SKM-1 (cell line): Measurements from ENCODE around the gene RAB1B.
"Not testable (repeated sequence)": the region's sequence is repeated elsewhere in the genome, so short reads cannot be mapped to it uniquely, and the experiment has no call there.

Source experiments
- DNase-seq: peaks from one replicate; lab custom pipeline; 2025; ENCODE audit not compliant: unreplicated experiment; lab: John Stamatoyannopoulos, UW

Gene RAB1B

DNA sequence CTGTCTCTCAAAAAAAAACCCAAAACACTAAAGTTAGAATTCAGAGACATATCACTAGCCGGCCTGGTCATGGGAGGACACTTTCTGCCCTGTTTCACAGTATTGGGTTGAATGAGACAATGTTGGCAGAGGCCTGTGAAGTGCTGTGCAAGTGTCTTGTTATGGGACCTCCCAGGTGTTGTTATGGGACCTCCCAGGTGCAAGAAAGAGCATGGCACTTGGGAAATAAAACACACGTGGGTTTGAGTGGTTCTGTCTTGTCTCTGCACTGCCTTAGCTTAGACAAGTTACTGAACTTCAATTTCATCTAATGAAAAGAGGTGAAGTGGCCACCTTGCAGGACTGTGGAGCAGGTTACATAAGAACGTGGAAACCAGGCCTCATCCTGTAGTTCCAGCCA is 28.9 kb upstream of the RAB1B start:
- no peak for DNase-seq

DNA sequence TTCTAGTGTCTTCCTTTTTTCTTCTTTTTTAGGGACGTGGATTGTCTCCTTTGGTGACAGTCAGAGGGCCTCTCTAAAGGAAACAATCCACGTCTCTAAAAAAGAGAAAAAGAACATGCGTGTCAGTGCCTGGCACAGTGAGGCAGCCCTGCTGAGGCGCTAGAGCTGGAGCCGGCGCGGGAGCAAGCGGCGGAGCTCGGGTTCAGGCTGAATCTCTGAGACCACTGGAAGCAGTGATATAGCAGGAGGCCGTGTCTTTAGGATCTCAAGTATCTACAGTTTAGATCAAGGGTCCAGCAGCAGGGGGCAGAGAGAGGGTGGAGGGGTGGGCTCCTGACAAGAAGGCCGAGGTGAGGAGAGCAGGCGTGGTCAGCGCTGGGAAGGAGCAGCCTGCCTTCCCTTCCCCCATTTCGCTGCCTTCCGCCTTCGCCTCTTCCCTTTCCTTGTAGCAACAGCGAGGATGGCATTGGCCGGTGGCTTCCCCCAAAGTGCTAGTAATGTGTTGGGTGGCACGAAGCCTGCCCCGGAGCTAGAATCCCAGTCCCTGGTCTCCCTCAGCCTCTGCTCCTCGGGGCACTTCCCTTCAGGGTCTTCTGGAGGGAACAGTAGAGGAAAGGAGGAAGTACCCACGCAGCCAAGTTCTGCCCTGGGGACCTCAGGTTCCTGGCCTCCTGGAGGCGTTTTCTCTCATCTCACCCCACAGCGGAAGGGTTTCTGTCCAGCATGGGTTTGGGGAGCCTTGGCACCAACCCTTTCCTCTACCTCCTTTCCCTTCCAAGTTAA is 28.2 kb upstream of the RAB1B start:
- DNase-seq, result no peak

DNA sequence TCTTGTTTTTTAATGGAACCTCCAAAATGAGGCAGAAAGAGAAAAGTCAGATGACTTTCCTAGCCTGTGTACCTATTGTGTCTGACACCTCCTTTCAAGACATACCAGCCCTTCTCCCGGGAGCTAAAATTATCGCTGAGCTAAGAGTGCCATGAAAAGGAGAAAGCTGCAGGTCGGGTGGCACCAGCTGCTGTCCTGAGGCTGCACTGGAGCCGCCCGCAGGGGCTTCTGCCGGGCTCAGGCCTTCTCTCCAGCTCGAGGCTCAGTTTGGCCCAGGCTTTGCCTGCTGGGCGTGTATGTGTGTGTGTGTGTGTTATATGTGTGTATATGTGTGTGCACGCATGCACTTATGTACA is 27.7 kb upstream of the RAB1B start:
- DNase-seq, result no peak

DNA sequence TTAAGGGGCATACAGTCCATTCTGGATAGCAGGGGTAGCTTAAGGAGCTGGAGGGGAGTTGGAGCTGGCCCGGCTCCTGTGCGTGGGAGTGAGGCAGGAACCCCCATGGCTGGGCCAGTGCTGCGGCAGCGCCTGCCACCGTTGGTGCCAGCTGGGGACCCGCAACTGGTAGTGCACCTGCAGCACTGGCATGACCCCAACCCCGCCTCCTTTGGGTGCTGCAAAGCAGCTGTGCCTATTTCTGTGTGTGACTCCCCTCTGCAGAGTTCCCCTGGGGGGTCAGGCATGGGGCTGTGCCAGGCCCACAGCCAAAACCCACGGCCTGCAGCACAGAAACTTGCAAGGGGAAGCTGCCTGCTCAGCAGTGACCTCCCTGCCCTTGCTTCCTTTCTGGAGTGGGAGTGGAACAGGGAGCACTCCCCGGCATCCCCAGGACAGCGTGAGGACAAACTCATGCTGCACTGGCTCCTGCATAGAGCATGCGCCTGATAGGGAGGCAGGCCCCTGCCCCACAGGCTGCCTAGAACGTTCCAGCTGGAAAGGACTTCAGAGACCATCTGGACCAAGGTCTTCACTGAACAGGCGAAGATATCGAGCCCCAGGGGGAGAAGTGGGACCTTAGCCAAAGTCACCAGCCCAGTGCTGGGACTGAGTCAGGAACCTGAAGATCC is 26.2 kb upstream of the RAB1B start:
- DNase-seq, result no peak

DNA sequence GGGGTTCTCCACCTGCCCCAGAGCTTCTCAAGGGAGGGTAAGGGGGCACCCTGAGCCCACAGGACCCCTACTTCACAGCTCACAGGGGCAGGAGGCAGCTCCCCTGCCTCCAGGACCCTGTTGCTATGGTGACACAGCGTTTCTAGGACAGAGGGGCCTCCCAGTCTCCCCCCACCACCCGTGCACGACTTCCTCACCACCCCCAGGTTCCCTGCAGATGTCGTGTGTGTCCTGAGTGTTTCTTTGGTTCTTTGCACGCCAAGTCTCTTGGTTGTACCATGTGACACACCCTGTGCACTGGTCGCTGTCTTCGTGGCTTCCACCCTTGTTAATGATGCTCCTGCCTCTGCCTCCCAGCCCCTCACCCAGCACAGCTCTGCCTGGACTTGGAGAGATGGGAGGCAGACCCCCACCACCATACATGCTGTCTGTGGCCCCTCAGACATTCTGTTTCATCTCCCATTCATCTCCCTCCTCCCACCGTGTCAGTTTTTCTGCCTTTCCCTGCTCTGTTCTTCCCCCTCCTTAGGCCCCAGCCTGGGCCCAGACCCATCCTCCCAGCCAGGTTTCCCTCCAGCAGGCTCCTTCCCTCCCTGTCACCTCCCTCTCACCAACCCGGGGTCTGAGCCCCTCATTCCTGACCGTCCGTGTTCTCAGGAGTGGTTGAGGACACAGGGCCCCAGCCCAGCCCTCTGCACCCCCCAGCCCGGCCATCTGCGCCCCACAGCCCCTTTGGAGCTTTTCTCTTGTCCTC is 24.5 kb upstream of the RAB1B start:
- DNase-seq, result no peak

DNA sequence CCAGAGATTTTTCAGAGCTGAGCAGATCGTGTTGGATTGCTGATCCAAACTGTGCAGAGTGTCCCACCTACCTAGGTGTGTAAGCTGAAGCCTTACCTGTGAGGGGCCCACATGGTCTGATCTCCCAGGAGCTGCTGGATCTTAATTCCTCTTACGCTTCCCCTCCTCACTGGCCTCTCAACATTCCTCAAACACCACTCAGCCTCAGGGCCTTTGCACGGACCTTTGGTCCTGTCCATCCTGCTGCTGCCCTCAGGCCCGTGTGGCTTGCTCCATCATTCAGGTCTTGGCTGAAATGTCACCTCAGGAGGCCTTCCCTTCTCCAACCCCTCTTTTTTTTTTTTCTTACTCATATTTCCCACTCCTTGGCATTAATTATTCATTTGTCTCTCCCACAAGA is 21.1 kb upstream of the RAB1B start:
- DNase-seq, result no peak

DNA sequence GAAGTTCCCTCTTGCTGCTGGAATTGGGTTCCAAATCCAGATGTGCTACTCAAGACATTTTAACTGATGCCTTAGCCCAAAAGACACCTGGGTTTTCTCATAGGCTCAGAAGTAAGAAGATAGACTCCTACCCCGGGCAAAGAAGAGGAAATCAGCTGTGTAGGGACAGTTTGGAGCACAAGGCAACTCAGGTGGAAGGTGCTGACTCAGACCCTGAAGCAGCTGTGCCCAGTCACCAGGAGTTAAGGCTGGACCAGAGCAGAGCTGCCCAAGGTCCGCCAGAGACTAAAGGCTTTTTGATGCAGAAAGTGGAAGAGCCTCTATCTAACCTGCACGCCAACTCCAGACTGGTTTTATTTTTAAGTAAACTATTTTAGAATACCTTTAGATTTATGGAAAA is 20.6 kb upstream of the RAB1B start:
- no peak for DNase-seq

DNA sequence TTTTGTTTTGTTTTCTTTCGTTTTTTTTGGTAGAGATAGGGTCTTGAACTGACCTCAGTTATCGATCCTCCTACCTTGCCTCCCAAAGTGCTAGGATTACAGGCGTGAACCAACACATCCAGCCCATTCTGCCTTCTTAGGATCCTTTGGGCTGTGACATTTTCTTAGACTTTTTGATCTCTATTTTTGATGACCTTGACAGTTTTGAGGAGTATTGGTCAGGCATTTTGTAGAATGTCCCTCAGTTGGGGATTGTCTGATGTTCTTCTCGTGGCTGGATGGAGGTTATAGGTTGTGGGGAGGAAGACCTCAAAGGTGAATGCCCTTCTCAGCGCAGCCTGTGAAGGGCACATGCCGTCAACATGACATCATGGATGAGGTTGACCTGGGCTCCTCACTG is 19.5 kb upstream of the RAB1B start:
- DNase-seq, result no peak

DNA sequence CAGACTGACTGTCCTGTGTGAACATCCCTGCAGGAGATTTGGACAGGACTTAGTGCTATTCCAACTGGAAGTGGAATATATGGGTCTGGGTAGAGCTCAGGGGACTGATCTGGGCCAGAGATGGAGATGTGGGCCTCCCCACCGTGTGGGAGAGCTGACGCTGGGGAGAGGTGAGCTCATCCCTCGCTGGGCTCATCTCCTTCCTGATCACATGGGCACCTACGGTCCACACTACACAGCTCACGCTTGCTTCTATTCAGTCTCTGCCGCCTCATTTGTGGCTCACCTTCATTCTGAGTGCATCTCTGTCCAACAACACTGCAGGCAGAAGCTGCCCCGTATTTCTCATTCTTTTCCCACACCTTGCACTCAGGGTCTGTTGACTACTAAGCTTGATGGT is 16.6 kb upstream of the RAB1B start:
- no peak for DNase-seq

DNA sequence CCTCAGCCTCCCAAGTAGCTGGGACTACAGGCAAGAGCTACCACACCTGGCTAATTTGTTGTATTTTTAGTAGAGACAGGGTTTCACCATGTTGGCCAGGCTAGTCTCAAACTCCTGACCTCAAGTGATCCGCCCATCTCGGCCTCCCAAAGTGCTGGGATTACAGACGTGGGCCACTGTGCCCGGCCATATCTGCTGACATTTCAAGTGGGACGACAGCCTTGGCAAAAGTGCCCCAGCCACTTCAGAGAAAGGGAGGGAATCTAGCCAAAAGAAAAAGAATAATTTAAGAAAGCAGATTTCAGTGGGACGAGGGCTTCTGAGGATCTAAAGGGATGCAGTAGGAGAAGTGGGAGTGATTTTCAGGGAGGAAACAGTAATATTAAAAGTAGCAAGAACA is 15.4 kb upstream of the RAB1B start:
- DNase-seq, result not testable (repeated sequence)

DNA sequence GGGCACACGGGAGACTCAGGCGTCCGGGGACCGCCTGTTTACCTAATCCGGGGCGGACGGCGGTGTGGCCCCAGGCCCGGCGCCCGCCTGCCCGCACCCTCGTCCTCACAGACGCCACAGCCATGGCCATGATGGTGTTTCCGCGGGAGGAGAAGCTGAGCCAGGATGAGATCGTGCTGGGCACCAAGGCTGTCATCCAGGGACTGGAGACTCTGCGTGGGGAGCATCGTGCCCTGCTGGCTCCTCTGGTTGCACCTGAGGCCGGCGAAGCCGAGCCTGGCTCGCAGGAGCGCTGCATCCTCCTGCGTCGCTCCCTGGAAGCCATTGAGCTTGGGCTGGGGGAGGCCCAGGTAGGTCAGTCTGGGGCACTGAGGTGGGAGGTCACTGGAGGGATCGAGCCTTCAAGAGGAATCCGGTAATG is 10.0 kb upstream of the RAB1B start:
- no peak for DNase-seq

DNA sequence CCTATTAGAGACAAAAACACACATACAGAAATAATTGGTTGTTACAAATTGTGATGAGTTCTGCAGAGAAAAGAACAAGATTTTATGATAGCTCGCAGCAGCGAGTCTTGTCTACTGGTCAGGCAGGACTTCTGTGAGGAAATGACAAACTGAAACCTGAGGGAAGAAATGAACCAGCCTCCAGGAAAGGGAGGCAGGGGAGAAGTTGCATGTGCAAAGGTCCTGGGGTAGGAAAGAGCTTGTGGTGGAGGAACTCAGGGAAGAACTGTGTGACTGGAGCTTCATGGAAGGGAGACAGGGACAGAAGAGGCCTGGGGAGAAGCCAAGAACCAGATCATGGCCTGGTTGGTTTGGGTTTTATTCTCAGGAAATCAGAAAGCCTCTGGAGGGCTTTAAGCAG is 9.2 kb upstream of the RAB1B start:
- no peak for DNase-seq

DNA sequence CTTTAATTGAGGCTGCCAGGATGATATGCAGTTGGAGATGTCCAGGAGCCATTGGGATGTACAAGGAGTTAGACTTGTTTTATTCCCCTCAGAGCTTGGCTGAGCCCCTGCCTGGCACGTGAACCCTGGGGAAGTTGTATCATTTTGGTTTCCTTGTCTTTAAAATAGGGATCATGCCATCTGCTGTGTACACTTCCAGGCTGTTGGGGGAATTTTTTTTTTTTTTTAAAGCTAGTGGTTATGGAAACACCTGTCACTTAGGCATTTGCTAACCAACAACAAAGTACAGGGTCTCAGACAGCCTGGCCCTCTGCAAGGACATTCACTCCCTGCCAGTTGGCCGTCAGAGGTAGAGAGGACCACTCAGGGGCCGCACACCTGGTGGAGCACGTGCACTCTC is 8.5 kb upstream of the RAB1B start:
- no peak for DNase-seq

DNA sequence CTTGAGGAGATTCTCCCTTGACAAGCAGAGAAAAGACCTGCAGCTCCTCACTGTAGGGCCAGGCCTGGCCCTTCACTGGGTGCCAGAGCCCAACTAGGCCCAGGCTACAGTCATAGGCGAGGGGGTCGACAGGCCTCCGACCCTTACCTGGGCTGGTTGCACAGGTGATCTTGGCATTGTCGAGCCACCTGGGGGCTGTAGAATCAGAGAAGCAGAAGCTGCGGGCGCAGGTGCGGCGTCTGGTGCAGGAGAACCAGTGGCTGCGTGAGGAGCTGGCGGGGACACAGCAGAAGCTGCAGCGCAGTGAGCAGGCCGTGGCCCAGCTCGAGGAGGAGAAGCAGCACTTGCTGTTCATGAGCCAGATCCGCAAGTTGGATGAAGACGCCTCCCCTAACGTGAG is 6.9 kb upstream of the RAB1B start:
- DNase-seq, result no peak

DNA sequence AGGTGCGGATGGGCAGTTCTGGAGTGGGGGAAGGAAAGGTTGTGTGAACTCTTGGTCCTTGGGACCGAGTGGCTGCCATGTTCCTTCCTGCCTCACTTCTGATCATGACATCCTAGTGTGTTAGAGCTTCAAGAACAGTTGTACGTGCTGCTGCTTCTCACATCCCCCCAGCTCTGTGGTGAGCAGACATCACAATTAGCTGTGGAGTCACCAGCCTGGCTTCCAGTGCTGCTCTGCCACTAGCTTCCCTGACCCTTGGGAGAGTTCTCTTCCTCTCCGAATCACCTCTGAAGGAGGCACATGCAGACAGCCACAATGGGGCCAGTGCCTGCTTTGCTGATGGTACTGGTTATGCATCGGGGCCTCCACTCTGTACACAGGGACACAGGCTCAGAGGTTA is 6.2 kb upstream of the RAB1B start:
- DNase-seq, result no peak

DNA sequence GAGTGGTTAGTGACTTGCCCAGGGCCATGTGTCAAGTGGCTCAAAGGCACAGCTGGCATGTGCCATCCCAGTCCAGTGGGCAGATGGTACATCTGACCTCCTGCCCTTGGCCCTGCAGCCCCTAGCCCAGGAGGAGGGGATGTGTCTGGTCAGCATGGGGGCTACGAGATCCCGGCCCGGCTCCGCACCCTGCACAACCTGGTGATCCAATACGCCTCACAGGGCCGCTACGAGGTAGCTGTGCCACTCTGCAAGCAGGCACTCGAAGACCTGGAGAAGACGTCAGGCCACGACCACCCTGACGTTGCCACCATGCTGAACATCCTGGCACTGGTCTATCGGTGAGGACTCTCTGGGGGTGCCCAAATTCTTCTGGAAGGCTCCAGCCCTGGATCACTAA is 5.7 kb upstream of the RAB1B start:
- no peak for DNase-seq

DNA sequence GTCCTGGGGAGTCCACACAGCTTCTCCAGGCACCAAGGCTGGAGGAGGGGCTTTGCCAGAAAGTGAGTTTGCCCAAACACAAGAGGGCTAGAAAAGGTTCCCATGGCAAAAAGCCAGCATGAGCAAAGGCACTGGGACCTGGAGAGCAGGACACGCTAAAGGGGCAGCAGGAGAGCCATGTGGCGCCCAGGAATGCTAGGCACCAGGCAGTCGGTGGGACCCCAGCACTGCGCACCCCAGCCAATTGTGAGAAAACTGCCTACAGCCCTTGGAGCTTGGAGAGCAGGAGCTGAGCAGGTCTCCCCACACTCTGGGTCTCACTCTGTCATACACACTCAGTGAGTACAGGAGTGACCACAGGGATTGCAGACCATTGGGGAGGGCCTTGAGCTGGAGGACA is 5.2 kb upstream of the RAB1B start:
- DNase-seq, result no peak

DNA sequence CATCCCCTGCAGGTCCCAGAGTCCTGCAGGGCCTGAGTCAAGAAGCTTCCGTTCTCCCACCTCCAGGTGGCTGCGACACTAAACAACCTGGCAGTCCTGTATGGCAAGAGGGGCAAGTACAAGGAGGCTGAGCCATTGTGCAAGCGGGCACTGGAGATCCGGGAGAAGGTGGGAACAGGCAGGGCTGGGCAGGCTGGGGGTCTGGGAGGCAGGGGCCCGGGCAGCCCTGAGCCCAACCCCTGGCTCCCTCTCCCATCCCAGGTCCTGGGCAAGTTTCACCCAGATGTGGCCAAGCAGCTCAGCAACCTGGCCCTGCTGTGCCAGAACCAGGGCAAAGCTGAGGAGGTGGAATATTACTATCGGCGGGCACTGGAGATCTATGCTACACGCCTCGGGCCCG is 4.7 kb upstream of the RAB1B start:
- no peak for DNase-seq

DNA sequence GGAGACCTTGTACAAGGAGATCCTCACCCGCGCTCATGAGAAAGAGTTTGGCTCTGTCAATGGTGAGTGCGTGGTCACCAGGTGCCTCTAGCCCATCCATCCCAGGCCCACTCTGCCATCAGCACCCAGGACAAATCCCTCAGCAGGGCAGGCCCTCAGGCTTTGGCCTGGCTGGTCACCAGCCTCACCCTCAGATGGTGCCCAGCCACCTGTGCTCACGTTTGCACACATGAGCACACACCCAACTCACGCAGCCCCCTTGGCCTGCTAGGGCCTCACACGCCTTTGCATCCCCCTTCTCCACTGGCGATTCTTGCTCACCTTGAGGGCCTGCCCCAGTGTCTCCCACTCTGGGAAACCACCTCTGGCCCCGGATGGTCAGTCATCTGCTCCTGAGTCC is 4.1 kb upstream of the RAB1B start:
- DNase-seq, result no peak

DNA sequence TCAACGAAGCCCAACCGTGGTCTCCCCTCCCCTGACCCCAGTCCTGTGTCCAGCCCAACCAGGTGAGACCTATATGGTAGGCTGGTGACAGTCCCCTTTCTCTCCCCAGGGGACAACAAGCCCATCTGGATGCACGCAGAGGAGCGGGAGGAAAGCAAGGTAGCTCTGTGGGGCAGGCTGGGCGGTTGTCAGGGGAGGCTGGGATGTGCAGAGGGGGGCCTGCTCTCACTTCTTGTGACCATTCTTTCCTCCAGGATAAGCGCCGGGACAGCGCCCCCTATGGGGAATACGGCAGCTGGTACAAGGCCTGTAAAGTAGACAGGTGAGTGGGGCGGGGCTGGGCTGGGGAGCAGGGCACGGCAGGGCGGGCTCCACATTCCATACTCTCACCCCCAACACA is 3.5 kb upstream of the RAB1B start:
- no peak for DNase-seq

DNA sequence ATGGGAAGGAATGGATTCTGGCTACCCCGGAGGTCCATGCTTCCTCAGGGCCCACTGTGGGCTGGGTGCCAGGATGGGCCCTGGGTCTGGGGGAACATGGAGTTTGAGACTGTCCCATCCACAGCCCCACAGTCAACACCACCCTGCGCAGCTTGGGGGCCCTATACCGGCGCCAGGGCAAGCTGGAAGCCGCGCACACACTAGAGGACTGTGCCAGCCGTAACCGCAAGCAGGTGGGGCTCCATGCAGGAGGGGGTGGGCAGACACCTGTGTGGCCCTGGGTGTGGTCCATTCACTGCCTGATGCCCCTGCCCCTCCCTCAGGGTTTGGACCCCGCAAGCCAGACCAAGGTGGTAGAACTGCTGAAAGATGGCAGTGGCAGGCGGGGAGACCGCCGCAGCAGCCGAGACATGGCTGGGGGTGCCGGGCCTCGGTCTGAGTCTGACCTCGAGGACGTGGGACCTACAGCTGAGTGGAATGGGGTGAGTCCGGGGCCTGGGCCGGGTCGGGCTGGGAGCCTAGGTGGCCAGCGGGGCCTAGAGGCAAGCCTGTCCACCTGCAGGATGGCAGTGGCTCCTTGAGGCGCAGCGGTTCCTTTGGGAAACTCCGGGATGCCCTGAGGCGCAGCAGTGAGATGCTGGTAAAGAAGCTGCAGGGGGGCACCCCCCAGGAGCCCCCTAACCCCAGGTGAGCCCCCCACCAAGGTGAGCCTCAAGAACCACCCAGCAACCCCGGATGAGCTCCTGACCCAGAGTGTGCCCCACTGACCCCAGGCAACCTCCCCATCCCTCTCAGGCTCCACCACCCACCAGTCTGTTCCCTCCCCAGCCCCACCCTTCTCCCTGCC is 2.7 kb upstream of the RAB1B start:
- DNase-seq, result no peak
